A549 (cell line): ENCODE results near the gene TSPAN5.

Source experiments
- EP300 ChIP-seq, 2 experiments: fragments of >200 bp; sonication (Bioruptor Twin); formaldehyde crosslinking; IDR thresholded peaks; 2 replicates in 1 of 2; 3 replicates in 1 of 2; pipeline ENCODE4 v1.6.1; 2016 to 2017
- JUNB ChIP-seq: fragments of >200 bp; sonication (Bioruptor Twin); formaldehyde crosslinking; IDR thresholded peaks from 2 replicates; pipeline ENCODE4 v1.6.1; 2016
- POLR2A ChIP-seq: IDR thresholded peaks from 2 replicates; pipeline ENCODE4 v1.6.1; 2012; ENCODE audit warnings: mild to moderate bottlenecking, low read length
- TF ChIP-seq, protein P1 (sequence below): fragments of >200 bp; sonication (Bioruptor Twin); formaldehyde crosslinking; IDR thresholded peaks from 3 replicates; pipeline ENCODE4 v1.5.1; 2016
- TF ChIP-seq, protein P2 (sequence below): fragments of 450-650 bp; IDR thresholded peaks from 2 replicates; pipeline ENCODE4 v1.6.1; 2014; ENCODE audit warnings: antibody characterized with exemption

- TF ChIP-seq, protein P1, sequence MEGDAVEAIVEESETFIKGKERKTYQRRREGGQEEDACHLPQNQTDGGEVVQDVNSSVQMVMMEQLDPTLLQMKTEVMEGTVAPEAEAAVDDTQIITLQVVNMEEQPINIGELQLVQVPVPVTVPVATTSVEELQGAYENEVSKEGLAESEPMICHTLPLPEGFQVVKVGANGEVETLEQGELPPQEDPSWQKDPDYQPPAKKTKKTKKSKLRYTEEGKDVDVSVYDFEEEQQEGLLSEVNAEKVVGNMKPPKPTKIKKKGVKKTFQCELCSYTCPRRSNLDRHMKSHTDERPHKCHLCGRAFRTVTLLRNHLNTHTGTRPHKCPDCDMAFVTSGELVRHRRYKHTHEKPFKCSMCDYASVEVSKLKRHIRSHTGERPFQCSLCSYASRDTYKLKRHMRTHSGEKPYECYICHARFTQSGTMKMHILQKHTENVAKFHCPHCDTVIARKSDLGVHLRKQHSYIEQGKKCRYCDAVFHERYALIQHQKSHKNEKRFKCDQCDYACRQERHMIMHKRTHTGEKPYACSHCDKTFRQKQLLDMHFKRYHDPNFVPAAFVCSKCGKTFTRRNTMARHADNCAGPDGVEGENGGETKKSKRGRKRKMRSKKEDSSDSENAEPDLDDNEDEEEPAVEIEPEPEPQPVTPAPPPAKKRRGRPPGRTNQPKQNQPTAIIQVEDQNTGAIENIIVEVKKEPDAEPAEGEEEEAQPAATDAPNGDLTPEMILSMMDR, result no peak
- no peak for TF ChIP-seq POLR2A
- no peak for TF ChIP-seq EP300 (IDR thresholded peaks at IDR 0.05)
- TF ChIP-seq, protein P2, sequence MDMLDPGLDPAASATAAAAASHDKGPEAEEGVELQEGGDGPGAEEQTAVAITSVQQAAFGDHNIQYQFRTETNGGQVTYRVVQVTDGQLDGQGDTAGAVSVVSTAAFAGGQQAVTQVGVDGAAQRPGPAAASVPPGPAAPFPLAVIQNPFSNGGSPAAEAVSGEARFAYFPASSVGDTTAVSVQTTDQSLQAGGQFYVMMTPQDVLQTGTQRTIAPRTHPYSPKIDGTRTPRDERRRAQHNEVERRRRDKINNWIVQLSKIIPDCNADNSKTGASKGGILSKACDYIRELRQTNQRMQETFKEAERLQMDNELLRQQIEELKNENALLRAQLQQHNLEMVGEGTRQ, result no peak
- TF ChIP-seq JUNB, result no peak
Observed at GRCh38 chr4:98706200-98706813, 47.9 kb upstream of the TSPAN5 start.
